Fibroblast of villous mesenchyme (primary cell): ENCODE data around the gene CFAP46. TPM values are rescaled to one million over a fixed set of nuclear protein-coding genes. Genes with fewer than 3 reads are reported as not detected.
A peak's percentile ranks its signal among the peaks of the same experiment; 100 is the strongest.

Source experiments
- DNase-seq: peaks from one replicate; pipeline ENCODE4 v3.0.0-alpha.2; 2010; ENCODE audit warnings: low read depth
- H3K4me3 ChIP-seq: 2 replicates; pipeline ENCODE4 v1.5.1; 2011; ENCODE audit warnings: low read depth, mild to moderate bottlenecking, low read length
- CTCF ChIP-seq: IDR thresholded peaks from 2 replicates; pipeline ENCODE4 v1.5.1; 2012; ENCODE audit warnings: low read depth, mild to moderate bottlenecking, low read length; ENCODE audit not compliant: insufficient read depth
- total RNA-seq: library from RNA; depleted of rRNA; stranded (reverse); fragments of >200 nt; gene quantifications from 2 replicates; pipeline ENCODE4 v1.2.3, GENCODE V29; 2012

The CFAP46 gene
- total RNA-seq, 1 donor = under 0.01 TPM

- no peak for DNase-seq
- no peak for TF ChIP-seq CTCF
- no peak overlapping the region for H3K4me3 ChIP-seq
Measured at GRCh38 chr10:132789659-132790148, 152.7 kb downstream of the CFAP46 start.

GRCh38 chr10:132788831-132789219 is 153.5 kb downstream of the CFAP46 start:
- no peak for DNase-seq
- no peak for TF ChIP-seq CTCF
- no peak overlapping the region for H3K4me3 ChIP-seq

- peak; percentile 10 for DNase-seq
- peak; percentile 16 for TF ChIP-seq CTCF
- H3K4me3 ChIP-seq = no peak overlapping the region
Measured at GRCh38 chr10:132788180-132788830, 154.1 kb downstream of the CFAP46 start.

- TF ChIP-seq CTCF = no peak
- peak; percentile 6 for DNase-seq
- H3K4me3 ChIP-seq = no peak overlapping the region
Measured at GRCh38 chr10:132787495-132788179, 154.7 kb downstream of the CFAP46 start.

GRCh38 chr10:132786884-132787494 is 155.4 kb downstream of the CFAP46 start:
- DNase-seq = no peak
- no peak overlapping the region for H3K4me3 ChIP-seq
- TF ChIP-seq CTCF = no peak

- no peak for TF ChIP-seq CTCF
- DNase-seq = no peak
Measured at GRCh38 chr10:132786476-132786883, 155.9 kb downstream of the CFAP46 start.

More at GRCh38 chr10:132786476-132786883, 155.9 kb downstream of the CFAP46 start:
- H3K4me3 ChIP-seq = no peak overlapping the region
